AG09309 (cell line): ENCODE data around the gene ARL8B.

Source experiments
- DNase-seq: peaks from one replicate; pipeline ENCODE4 v3.0.0-alpha.2; 2010; ENCODE audit warnings: low read depth
- H3K4me3 ChIP-seq: 2 replicates; pipeline ENCODE4 v1.5.1; 2011; ENCODE audit warnings: mild to moderate bottlenecking, low read depth, low read length, moderate library complexity; ENCODE audit not compliant: control insufficient read depth
- CTCF ChIP-seq: IDR thresholded peaks from 2 replicates; pipeline ENCODE4 v1.5.1; 2011; ENCODE audit warnings: mild to moderate bottlenecking, low read depth, low read length, inconsistent platforms; ENCODE audit not compliant: insufficient read depth, control insufficient read depth; ENCODE audit errors: missing control alignments

The ARL8B gene

GRCh38 chr3:5126586-5126985, 4.5 kb downstream of the ARL8B start:
- H3K4me3 ChIP-seq = no peak overlapping the region
- DNase-seq = no peak

GRCh38 chr3:5128849-5129248, 6.8 kb downstream of the ARL8B start:
- no peak for DNase-seq
- no peak overlapping the region for H3K4me3 ChIP-seq
- no peak for TF ChIP-seq CTCF

More at GRCh38 chr3:5126586-5126985, 4.5 kb downstream of the ARL8B start:
- TF ChIP-seq CTCF = no peak

- no peak for TF ChIP-seq CTCF
- DNase-seq = no peak
- no peak overlapping the region for H3K4me3 ChIP-seq
These were observed 11.3 kb downstream of the ARL8B start for GRCh38 chr3:5133239-5134018.

GRCh38 chr3:5134019-5134391, 11.9 kb downstream of the ARL8B start:
- no peak for DNase-seq
- no peak for TF ChIP-seq CTCF
- H3K4me3 ChIP-seq = no peak overlapping the region

GRCh38 chr3:5134499-5134898, 12.4 kb downstream of the ARL8B start:
- no peak for DNase-seq
- H3K4me3 ChIP-seq = no peak overlapping the region
- TF ChIP-seq CTCF = no peak

GRCh38 chr3:5136211-5136918, 14.3 kb downstream of the ARL8B start:
- peak; percentile 35 for TF ChIP-seq CTCF
- no peak for DNase-seq
- H3K4me3 ChIP-seq = no peak overlapping the region
